Activated T-helper 1 cell treated with anti-CD3 and anti-CD28 coated beads, Interleukin-12 subunit alpha, Interleukin-12 subunit beta, Interleukin-2, Interleukin-4 antibody, amounts not matched to agents 30 ng/mL and 10 ng/mL and 1 ng/mL, durations not matched to agents 14 hours and 24 hours and 36 hours (primary cell): Measurements from ENCODE around the gene TPD52L1. TPM values are rescaled to one million over a fixed set of nuclear protein-coding genes. Genes with fewer than 3 reads are reported as not detected.

Experiments
- DNase-seq: peaks from one replicate; pipeline ENCODE4 v3.0.0; 2021; ENCODE audit warnings: low spot score
- H3K27ac Mint-ChIP-seq: one replicate; pipeline ENCODE4 v1.8.0; 2021; ENCODE audit warnings: mild to moderate bottlenecking, mixed read lengths
- H3K27me3 Mint-ChIP-seq: one replicate; pipeline ENCODE4 v1.8.0; 2022; ENCODE audit warnings: mild to moderate bottlenecking, moderate library complexity, mixed read lengths; ENCODE audit not compliant: insufficient read depth
- H3K36me3 Mint-ChIP-seq: one replicate; pipeline ENCODE4 v1.8.0; 2021; ENCODE audit warnings: low read depth, mixed read lengths
- H3K4me1 Mint-ChIP-seq: one replicate; pipeline ENCODE4 v1.8.0; 2021; ENCODE audit warnings: low read depth, mixed read lengths
- H3K4me3 Mint-ChIP-seq: one replicate; pipeline ENCODE4 v1.8.0; 2021; ENCODE audit warnings: mild to moderate bottlenecking, moderate library complexity, mixed read lengths
- H3K9me3 Mint-ChIP-seq: one replicate; pipeline ENCODE4 v1.8.0; 2021; ENCODE audit warnings: mixed read lengths
- intact Hi-C: fragments of 100-400 bp; cut with micrococcal nuclease; formaldehyde crosslinking; loops from one replicate; pipeline ENCODE4 v1.15.1; 2024
- total RNA-seq: library from RNA; stranded (reverse); gene quantifications from 2 replicates; pipeline ENCODE4 v1.2.3, GENCODE V29; 2022

The TPD52L1 gene
- total RNA-seq, 1 donor from 2014 or later, result 0.29 TPM

GRCh38 chr6:125306756-125307149, 153.2 kb downstream of the TPD52L1 start:
- intact Hi-C loops, result no loop called here
- Mint-ChIP-seq H3K4me1 (peaks cover 28% of the 10 kb centered on the region), H3K9me3 (peaks cover 5% of the 10 kb centered on the region), H3K27me3 (peaks cover 20% of the 10 kb centered on the region), H3K27ac (no peak overlapping the region), H3K36me3 (peaks cover 2% of the 10 kb centered on the region), H3K4me3 (no peak overlapping the region)
- no peak for DNase-seq

DNA sequence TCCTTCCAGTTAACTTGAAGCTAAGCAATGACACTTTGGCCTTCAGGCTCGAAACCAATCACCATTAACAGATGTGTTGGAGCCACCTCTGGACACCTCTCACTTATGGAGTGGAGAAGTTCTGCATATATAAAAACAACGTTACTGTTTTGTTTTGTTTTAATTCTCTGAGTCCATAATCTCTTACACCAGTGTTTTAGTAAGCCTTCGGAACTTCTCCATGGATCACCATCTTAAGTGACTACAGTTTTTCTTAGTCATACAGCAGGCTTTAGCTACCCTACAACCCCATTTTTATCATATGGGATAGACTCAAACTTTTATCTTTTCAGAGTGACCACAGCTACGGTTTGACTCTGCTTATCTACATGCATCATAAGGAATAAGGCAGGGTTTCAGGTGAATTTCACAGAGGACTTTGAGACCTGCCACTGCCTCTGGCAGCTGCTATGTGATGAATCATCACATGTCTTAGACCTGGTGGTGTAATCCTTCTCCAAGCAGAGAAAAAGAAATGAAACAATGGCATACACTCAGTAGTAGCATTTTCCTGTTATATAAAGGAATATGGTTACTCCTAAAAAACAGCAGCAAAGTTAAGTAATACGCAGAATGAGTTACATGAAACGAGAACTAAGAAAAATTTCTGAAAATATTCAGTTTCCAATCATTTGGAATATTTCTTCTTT, 153.7 kb downstream of the TPD52L1 start:
- peaks cover under 1% of the 10 kb centered on the region for H3K36me3 Mint-ChIP-seq
- no peak overlapping the region for H3K27ac Mint-ChIP-seq
- no peak overlapping the region for H3K4me3 Mint-ChIP-seq
- H3K4me1 Mint-ChIP-seq, result peaks cover 24% of the 10 kb centered on the region
- peaks cover 3% of the 10 kb centered on the region for H3K9me3 Mint-ChIP-seq
- intact Hi-C loops, result no loop called here
- H3K27me3 Mint-ChIP-seq, result peaks cover 22% of the 10 kb centered on the region
- DNase-seq, result no peak

DNA sequence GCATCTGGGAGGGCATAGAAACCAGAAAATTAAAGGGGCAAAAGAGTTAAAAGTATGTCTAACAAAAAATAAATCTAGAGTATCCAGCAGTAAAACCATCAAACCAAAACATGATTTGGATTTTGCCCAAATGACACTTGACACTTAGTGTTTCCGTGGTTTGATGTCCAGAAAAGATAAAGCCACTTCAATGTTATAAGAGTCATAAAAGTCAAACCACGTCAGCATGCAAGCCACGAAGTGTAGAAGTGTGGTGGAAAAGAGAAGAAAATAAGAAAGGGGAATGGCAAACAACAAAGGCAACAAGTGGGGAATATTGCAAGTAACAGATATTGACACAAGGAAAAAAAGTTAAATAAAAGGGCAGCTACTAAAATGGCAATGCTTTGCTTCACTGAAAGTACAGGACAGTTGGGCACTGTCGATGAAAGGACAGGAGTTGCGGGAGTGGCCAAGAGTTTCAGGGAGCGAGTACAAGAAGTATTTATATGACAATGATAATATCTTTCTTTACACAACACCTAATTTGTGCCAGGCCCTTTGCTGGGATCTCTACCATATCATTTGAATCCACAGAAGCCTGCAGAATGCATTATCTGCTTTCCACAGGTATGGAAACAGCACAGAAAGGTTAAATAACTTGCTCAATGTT, 154.5 kb downstream of the TPD52L1 start:
- no peaks in the 10 kb centered on the region for H3K9me3 Mint-ChIP-seq
- intact Hi-C loops, result no loop called here
- no peaks in the 10 kb centered on the region for H3K36me3 Mint-ChIP-seq
- H3K4me1 Mint-ChIP-seq, result peaks cover 16% of the 10 kb centered on the region
- H3K27ac Mint-ChIP-seq, result no peak overlapping the region
- no peak overlapping the region for H3K4me3 Mint-ChIP-seq
- peaks cover 22% of the 10 kb centered on the region for H3K27me3 Mint-ChIP-seq
- DNase-seq, result no peak

- no peak overlapping the region for H3K4me3 Mint-ChIP-seq
- H3K36me3 Mint-ChIP-seq, result no peaks in the 10 kb centered on the region
- H3K27ac Mint-ChIP-seq, result no peak overlapping the region
- H3K27me3 Mint-ChIP-seq, result peaks cover 13% of the 10 kb centered on the region
- intact Hi-C loops, result loop anchor here (1.0 to 5.0 kb wide), 5 partner anchors 10 to 663 kb away; partner anchors contain the start of genes HDDC2 and HINT3
- no peaks in the 10 kb centered on the region for H3K9me3 Mint-ChIP-seq
- DNase-seq, result no peak
- H3K4me1 Mint-ChIP-seq, result peaks cover 8% of the 10 kb centered on the region
Observed at GRCh38 chr6:125310994-125311649, 157.5 kb downstream of the TPD52L1 start.

DNA sequence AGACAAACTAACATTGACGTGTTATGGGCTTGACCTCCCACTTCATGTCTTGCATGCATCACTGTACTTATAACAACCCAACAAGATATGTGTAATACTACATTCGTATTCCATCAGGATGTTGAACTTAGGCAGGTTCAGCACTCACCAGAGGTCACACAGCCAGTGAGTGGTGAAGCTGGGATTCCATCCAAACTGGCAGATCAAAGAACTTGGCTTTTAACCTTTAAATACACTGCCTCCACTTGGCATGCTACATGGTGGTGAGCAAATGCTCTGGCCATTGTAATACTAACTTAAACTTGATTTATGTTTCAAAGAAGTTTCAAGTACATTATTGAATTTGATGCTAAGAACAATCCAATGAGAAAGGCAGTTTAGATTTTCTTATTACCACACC, 158.9 kb downstream of the TPD52L1 start:
- Mint-ChIP-seq H3K27me3 (peaks cover 9% of the 10 kb centered on the region), H3K4me1 (peaks cover 8% of the 10 kb centered on the region), H3K9me3 (no peaks in the 10 kb centered on the region), H3K36me3 (no peaks in the 10 kb centered on the region), H3K27ac (no peak overlapping the region), H3K4me3 (no peak overlapping the region)
- intact Hi-C loops, result loop anchor here (5.0 kb wide), 1 partner anchor 645 kb away; the partner anchor contains the start of gene HINT3
- DNase-seq, result no peak

GRCh38 chr6:125312950-125313349, 159.4 kb downstream of the TPD52L1 start:
- Mint-ChIP-seq H3K4me1 (peaks cover 4% of the 10 kb centered on the region), H3K36me3 (no peaks in the 10 kb centered on the region), H3K27me3 (peaks cover 9% of the 10 kb centered on the region), H3K27ac (no peak overlapping the region), H3K9me3 (no peaks in the 10 kb centered on the region), H3K4me3 (no peak overlapping the region)
- intact Hi-C loops, result loop anchor here (5.0 kb wide), 1 partner anchor 644 kb away; the partner anchor contains the start of gene HINT3
- DNase-seq, result no peak

Other genes starting within 250 kb of the TPD52L1 start
- 1.8 and 2.3 TPM in 2 replicates for gene RNF217, start 191.3 kb upstream of the TPD52L1 start, total RNA-seq
- gene HDDC2, start 148.2 kb downstream of the TPD52L1 start, total RNA-seq, result 79.7 and 82.4 TPM in 2 replicates